GM12878 (cell line): ENCODE results near the gene TLX1. TPM values are rescaled to one million over a fixed set of nuclear protein-coding genes. Genes with fewer than 3 reads are reported as not detected.

Experiments
- ATAC-seq: fragments of 200-7000 bp; cut with Tn5 transposase; 3 replicates; pipeline ENCODE4 v1.9.1; 2020; ENCODE audit warnings: mild to moderate bottlenecking, moderate library complexity
- BruUV-seq: library from RNA; stranded (reverse); fragments of 400-500 nt; replicated peaks from 2 replicates; lab custom pipeline; 2021; lab: Mats Ljungman, UMichigan
- CTCF ChIA-PET: fragments of 300-600 bp; sonication (Branson Sonifier 250); formaldehyde crosslinking; extraction: SDS; loops from one replicate; lab custom pipeline; 2021; ENCODE audit warnings: inconsistent platforms; lab: Yijun Ruan, JAX
- POLR2A ChIA-PET: fragments of 350-600 bp; formaldehyde crosslinking; extraction: SDS; loops from one replicate; lab custom pipeline; 2021; ENCODE audit warnings: inconsistent platforms; lab: Charles Lee
- RAD21 ChIA-PET: fragments of 300-600 bp; sonication (Branson Sonifier 250); formaldehyde crosslinking; loops from one replicate; lab custom pipeline; 2023; ENCODE audit warnings: antibody characterized with exemption; ENCODE audit not compliant: unreplicated experiment; lab: Charles Lee
- SMC1A ChIA-PET: fragments of 300-600 bp; sonication (Branson Sonifier 250); formaldehyde crosslinking; loops from one replicate; lab custom pipeline; 2023; ENCODE audit not compliant: unreplicated experiment, uncharacterized antibody; lab: Charles Lee
- DNase-seq: peaks from one replicate; pipeline ENCODE4 v3.0.0-alpha.2; 2011; ENCODE audit warnings: low read depth, low spot score
- FAIRE-seq: peaks from 3 replicates; lab custom pipeline; 2011; peaks lifted over from hg19 to GRCh38; lab: Jason Lieb, UNC
- H2AFZ ChIP-seq: 2 replicates; pipeline ENCODE4 v1.6.0; 2011; ENCODE audit warnings: low read depth, low read length, control low read depth; ENCODE audit not compliant: control insufficient read depth
- H3K27ac ChIP-seq: 2 replicates; pipeline ENCODE4 v1.5.1; 2011; ENCODE audit warnings: control low read depth; ENCODE audit not compliant: control insufficient read depth, insufficient read depth
- H3K27me3 ChIP-seq, 2 experiments: replicated peaks in 1 of 2; 2 replicates each; pipeline versions ENCODE4 v1.6.0 to v1.6.1; 2011; ENCODE audit warnings: low read length in 1 of 2; ENCODE audit not compliant: control insufficient read depth in 2 of 2, insufficient read depth in 2 of 2
- H3K36me3 ChIP-seq, 2 experiments: 2 replicates each; pipeline ENCODE4 v1.5.1; 2011; ENCODE audit warnings: low read length in 1 of 2; ENCODE audit not compliant: control insufficient read depth in 2 of 2, insufficient read depth in 2 of 2
- H3K4me1 ChIP-seq: 2 replicates; pipeline ENCODE4 v1.6.1; 2011; ENCODE audit warnings: mild to moderate bottlenecking, low read length, moderate library complexity, mixed read lengths; ENCODE audit not compliant: control insufficient read depth, insufficient read depth
- H3K4me2 ChIP-seq: 2 replicates; pipeline ENCODE4 v1.6.0; 2011; ENCODE audit warnings: control low read depth; ENCODE audit not compliant: control insufficient read depth, insufficient read depth
- H3K4me3 ChIP-seq: fragments of 200-600 bp; sonication (generic); 2 replicates; pipeline ENCODE4 v1.5.1; 2016
- H3K79me2 ChIP-seq: 2 replicates; pipeline ENCODE4 v1.6.0; 2011; ENCODE audit warnings: low read length; ENCODE audit not compliant: control insufficient read depth, insufficient read depth
- H3K9ac ChIP-seq: 2 replicates; pipeline ENCODE4 v1.8.0; 2011; ENCODE audit warnings: low read length, control low read depth, mixed read lengths; ENCODE audit not compliant: control insufficient read depth, insufficient read depth
- H3K9me3 ChIP-seq: replicated peaks from 3 replicates; pipeline ENCODE4 v1.5.1; 2011; ENCODE audit warnings: mild to moderate bottlenecking, low read length; ENCODE audit not compliant: control insufficient read depth, insufficient read depth
- H4K20me1 ChIP-seq: 2 replicates; pipeline ENCODE4 v1.6.0; 2011; ENCODE audit not compliant: control insufficient read depth, insufficient read depth
- CBX3 ChIP-seq: fragments of 200-600 bp; sonication (generic); IDR thresholded peaks from 2 replicates; pipeline ENCODE4 v1.6.1; 2016; ENCODE audit warnings: low read depth, borderline replicate concordance
- CREM ChIP-seq: IDR thresholded peaks from 2 replicates; pipeline ENCODE4 v1.6.1; 2014; ENCODE audit warnings: antibody characterized with exemption, low read depth
- HCFC1 ChIP-seq: fragments of 150-350 bp; IDR thresholded peaks from 2 replicates; pipeline ENCODE4 v1.6.1; 2014; ENCODE audit warnings: low read length
- KLF5 ChIP-seq: fragments of 450-650 bp; IDR thresholded peaks from 2 replicates; pipeline ENCODE4 v1.6.1; 2014; ENCODE audit warnings: mild to moderate bottlenecking; ENCODE audit not compliant: partially characterized antibody
- NR2F1 ChIP-seq: fragments of 450-650 bp; conservative IDR thresholded peaks from 2 replicates; pipeline ENCODE4 v1.6.1; 2017; ENCODE audit warnings: mild to moderate bottlenecking
- RB1 ChIP-seq: fragments of 450-650 bp; formaldehyde crosslinking; IDR thresholded peaks from 2 replicates; pipeline ENCODE4 v1.6.1; 2017; ENCODE audit warnings: mild to moderate bottlenecking, borderline replicate concordance
- RUNX3 ChIP-seq: IDR thresholded peaks from 2 replicates; pipeline ENCODE4 v1.6.1; 2012; ENCODE audit warnings: low read length, inconsistent platforms
- SREBF2 ChIP-seq: IDR thresholded peaks from 2 replicates; pipeline ENCODE4 v1.6.1; 2012; ENCODE audit warnings: mild to moderate bottlenecking, low read length
- SUZ12 ChIP-seq: fragments of 200-600 bp; sonication (generic); IDR thresholded peaks from one replicate; pipeline ENCODE4 v1.6.1; 2018; ENCODE audit warnings: antibody characterized with exemption, mild to moderate bottlenecking; ENCODE audit not compliant: unreplicated experiment
- WRNIP1 ChIP-seq: IDR thresholded peaks from 2 replicates; pipeline ENCODE4 v1.6.1; 2011; ENCODE audit warnings: low read depth, low read length, improper control_type of control experiment, borderline replicate concordance
- YY1 ChIP-seq: IDR thresholded peaks from 2 replicates; pipeline ENCODE4 v1.6.1; 2011; ENCODE audit warnings: low read depth, mild to moderate bottlenecking, low read length
- WGBS: methylation state at CpG from one replicate; pipeline ENCODE4 v1.1.6; 2016; ENCODE audit warnings: low lambda C conversion rate; ENCODE audit not compliant: insufficient replicate concordance, insufficient coverage; ENCODE audit errors: missing lambda C conversion rate; 5-methylcytosine and 5-hydroxymethylcytosine counted together
- in situ Hi-C: fragments of 300-500 bp; cut with MboI; formaldehyde crosslinking; loops from 9 replicates; pipeline ENCODE4 v1.14.3; 2018; ENCODE audit warnings: mixed read lengths
- intact Hi-C: fragments of 100-400 bp; cut with micrococcal nuclease; formaldehyde crosslinking; loops from one replicate; pipeline ENCODE4 v1.14.2; 2022; ENCODE audit not compliant: unreplicated experiment
- polyA plus RNA-seq, 11 experiments: library from polyadenylated mRNA; depleted of rRNA in 4 of 11; unstranded in 6 of 11; stranded (reverse) in 5 of 11; fragments of >200 nt; fragmentation: Nextera tagmentation in 4 of 11; fragmentation: Illumina TruSeq in 1 of 11; extraction: Ambion mirVana in 4 of 11; extraction: Trizol in 1 of 11; gene quantifications; 1 replicate in 1 of 11; 2 replicates in 10 of 11; pipeline versions ENCODE4 v1.2.1 to v1.2.3, GENCODE V29; 2011 to 2016; ENCODE audit warnings: inconsistent platforms in 2 of 11, missing spikeins in 2 of 11, low read depth in 1 of 11
- total RNA-seq, 4 experiments: library from RNA; depleted of rRNA in 3 of 4; stranded (reverse); fragments of >200 nt in 3 of 4; fragmentation: Illumina TruSeq in 1 of 4; extraction: Trizol in 1 of 4; gene quantifications; 2 replicates each; pipeline versions ENCODE4 v1.2.1 to v1.2.3, GENCODE V29; 2013 to 2021

TLX1 gene
- total and polyA plus RNA-seq, 10 of the 15 experiments (the other 5 are each of a cell fraction or from before 2014, with no cell fraction given) = not detected

GRCh38 chr10:101145145-101145544 is 14.0 kb downstream of the TLX1 start:
- no peak overlapping the region for H3K4me3 ChIP-seq
- BruUV-seq = no TSS peak
- TF ChIP-seq KLF5 (no peak), RB1 (no peak), HCFC1 (no peak), SUZ12 (no peak), SREBF2 (no peak), CREM (no peak), RUNX3 (no peak), NR2F1 (no peak), WRNIP1 (no peak), CBX3 (no peak), YY1 (no peak)
- H3K79me2 ChIP-seq = no peaks in the 10 kb centered on the region
- peaks cover 19 to 23% of the 10 kb centered on the region in 2 experiments for H3K27me3 ChIP-seq
- H3K36me3 ChIP-seq = no peaks in the 10 kb centered on the region
- no peaks in the 10 kb centered on the region for H4K20me1 ChIP-seq
- H3K27ac ChIP-seq = no peak overlapping the region
- DNase-seq (no peak), FAIRE-seq (no peak), ATAC-seq (no peak)
- ChIA-PET SMC1A (no interaction called here), CTCF (interaction anchor here (0.8 kb wide), 1 partner anchor 94 kb away, joined by 4 read pairs; no protein-coding TSS in a partner anchor), RAD21 (no interaction called here), POLR2A (no interaction called here)
- no peaks in the 10 kb centered on the region for H3K4me1 ChIP-seq
- H3K4me2 ChIP-seq = no peak overlapping the region
- no peaks in the 10 kb centered on the region for H3K9me3 ChIP-seq
- no peak overlapping the region for H2AFZ ChIP-seq
- H3K9ac ChIP-seq = no peak overlapping the region
- in situ Hi-C loops = no loop called here
- intact Hi-C loops = no loop called here
- WGBS = 52% methylated on average over 7 of the region's 7 CpGs
